GM21786 (cell line): Measurements from ENCODE around the gene ANTKMT.

Source experiments
- ATAC-seq: cut with Tn5 transposase; IDR thresholded peaks from one replicate; pipeline ENCODE4 v1.9.1; 2021; ENCODE audit not compliant: unreplicated experiment

The ANTKMT gene

DNA sequence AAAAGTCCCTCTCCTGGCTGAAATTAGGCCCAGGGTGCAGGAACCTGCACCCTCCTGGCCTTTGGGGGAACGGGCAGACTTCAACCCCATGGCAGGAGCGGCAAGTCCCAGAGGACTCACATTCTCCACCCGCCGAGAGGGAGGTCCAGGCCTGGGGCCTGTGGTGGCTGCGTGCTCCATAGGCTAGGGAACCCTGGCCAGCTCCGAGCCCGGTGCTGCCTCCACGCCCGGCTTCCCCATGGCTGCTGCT is 5.2 kb downstream of the ANTKMT start:
- ATAC-seq: no peak

GRCh38 chr16:726438-727290 is 5.7 kb downstream of the ANTKMT start, which contains the start of the genes CCDC78 and HAGHL:
TSS of gene CCDC78 (minus strand) at chr16:726443. CDS start at chr16:726367, 76 bp downstream.
TSS of gene HAGHL (plus strand) at chr16:727106. CDS start at chr16:727510, 404 bp downstream.
- no peak for ATAC-seq

DNA sequence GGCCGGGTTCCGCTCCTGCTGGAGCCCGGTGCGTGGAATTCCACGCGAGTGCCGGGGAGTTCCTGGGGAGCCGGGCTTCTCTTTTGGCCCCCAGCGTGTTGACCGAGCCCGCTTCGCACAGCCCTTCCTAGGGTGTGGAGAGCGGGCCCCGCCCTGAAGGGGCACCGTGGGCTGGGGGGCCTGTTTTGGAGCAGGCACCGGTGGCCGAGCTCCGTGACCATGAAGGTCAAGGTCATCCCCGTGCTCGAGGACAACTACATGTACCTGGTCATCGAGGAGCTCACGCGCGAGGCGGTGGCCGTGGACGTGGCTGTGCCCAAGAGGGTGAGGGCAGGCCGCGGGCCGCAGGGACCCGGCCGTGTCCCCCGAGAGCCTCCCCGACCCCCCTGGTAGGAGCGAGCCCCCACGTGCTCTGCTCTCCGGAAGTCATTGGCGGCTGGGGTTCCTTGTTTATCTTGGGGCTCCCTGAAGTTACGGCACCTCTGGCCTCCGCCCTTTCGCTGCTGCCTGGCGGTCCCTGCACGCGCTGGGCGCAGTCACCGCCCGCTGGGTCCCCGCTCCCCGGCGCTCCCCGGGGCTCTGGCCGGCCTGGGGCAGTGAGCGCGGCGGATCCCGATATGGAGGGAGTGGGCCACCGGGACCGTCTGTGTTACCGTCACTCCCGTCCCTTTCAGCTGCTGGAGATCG is 6.5 kb downstream of the ANTKMT start:
- no peak for ATAC-seq

- ATAC-seq: peak; percentile 33
These were observed 7.4 kb downstream of the ANTKMT start for GRCh38 chr16:728131-728889.

GRCh38 chr16:728890-729744 is 8.2 kb downstream of the ANTKMT start:
- ATAC-seq: no peak

- ATAC-seq: no peak
These were observed 9.1 kb downstream of the ANTKMT start for GRCh38 chr16:729768-730665.

DNA sequence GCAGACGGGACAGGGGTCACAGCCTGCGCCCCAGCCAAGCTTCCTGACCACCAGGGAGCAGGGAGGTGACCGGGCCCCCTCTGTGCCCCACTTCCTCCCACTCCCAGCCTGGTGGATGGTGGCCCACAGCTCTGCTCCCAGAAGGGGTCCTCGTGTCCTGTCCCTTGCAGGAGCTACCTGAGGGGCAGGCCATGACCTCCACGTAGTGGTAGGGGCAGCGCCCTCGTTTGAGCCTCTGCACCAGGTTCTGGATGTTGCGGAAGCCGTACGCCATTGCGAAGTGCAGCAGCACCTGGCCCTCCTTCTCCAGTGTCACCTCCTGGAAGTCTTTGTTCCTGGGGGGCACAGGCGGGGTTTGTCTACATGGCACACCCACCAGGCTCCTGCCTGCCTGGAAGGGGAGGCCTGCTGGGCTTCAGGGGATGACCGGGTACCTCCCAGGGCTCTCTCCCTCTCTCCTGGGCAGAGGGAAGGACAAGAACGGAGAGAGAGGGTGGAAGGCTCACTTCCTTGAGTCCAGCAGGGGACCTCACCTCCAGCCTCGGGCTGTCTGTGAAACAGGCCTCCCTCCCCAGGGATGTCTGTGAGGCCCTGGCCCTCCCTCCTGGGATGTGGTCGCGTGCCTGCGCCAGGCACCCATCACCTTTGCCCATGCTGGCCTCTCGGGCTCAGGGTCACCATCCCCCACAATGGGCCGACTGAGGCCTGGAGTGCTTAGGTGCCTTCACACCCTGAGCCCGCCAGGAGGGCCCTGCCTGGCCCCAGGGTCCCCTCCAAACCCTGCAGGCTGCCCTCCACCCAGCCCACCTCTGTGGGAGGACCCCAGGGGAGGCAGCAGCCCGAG is 9.9 kb downstream of the ANTKMT start:
- no peak for ATAC-seq

DNA sequence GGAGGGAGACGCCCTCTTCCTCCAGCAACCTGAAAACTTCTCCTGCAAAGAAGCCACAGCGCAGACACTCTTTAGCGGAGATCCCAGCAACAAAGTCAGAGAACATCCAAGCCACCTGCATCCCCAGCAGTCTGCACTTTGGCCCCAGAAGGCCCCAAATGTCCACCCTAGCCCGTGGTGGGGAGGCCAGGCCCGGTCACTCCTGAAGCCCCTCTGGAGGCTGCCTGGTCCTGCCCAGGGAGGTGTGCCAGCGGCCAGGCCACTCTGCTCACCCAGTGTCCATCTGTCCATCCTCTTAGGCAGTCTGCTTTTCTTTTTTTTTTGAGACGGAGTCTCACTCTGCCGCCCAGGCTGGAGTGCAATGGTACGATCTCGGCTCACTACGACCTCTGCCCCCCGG is 11.4 kb downstream of the ANTKMT start:
- no peak for ATAC-seq

DNA sequence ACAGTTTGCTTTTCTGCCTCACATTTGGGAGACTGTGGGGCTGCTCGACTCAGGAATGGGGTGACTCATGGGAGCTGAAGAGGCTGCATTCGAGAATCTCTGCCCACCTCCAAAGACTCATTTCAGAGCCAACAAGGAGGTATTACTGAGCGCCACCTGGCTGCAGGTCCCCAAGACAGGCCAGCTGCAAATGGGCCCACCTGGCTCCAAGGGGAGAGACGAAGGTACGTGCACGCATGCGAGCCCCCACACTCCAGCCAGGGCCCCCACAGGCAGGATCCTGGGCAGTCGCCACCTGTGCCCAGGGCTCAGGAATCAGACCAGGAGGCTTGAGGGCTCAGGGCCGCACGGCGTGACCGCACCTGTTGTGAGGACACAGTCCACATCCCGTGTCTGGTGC is 12.0 kb downstream of the ANTKMT start:
- ATAC-seq: no peak

DNA sequence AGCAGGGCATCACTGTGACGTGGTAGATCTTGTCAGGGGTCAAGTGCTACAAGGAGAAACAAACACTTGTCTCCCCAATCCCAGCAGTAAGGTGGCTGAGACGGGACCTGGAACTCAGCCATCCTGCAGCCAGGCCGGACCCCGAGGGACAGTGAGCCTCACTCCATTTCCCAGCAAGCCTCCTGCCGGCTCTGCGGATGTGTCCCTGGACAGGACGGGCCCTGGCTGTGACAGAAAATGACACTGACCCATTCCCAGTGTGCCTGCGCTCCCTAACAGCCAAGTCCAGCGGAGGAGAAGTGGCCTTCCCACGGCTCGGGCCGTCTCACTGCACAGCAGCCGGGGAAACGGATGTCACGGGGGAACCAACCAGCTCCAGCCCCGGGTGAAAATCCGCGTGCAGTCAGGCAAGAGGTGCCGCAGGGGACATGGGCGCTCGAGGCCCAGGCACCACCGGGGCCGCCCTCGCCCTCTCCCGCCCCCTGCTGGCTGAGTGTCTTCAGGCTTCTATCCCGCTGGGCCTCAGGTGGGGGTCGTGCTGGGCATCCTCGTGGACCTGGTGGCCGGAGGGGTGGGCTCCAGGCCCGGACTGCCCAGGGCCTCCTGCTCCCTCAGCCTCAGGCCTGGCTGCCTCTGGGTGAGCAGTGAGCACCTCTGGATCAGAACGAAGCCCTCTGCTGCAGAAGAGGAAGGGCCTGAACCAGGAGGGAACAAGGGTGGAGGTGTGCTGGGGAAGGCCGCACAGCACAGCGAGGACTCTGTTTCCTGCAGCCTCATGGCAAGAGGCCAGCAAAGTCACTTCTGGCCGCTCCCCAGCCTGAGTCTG is 12.6 kb downstream of the ANTKMT start:
- no peak for ATAC-seq

DNA sequence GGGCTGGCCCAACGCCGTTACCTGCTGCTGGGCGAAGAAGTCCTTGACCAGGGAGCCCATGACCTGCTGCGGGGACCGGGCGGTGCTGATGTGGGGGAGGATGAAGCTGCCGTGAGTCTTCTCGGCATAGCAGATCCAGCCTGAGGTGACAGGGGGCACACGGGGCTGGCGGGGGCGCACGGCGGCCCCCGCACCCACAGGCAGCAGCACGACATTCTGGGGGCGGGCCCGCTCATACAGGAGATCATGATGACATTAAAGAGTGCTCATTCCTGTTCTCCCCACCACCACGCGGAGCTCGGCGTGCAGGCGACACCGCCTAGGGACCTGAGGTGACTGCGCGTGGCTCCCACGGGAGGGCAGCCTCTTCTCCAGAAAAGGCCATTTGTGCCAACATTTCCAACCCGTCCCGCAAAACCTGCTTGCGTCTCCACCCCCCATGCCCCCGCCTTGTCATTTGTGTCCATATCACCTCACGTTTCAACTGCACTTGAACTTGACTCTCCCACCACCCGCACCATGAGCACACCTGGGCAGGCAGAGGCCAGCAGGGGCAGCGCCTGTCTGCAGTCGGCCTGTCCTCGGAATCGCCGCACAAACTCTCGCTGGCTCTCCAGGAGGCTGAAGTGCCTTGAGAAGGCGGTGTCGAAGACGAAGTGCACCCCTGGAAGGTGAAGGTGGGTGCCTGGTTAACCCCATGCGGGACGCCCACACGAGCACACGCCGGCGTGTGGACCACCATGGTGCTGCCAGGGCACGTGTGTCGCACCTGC is 13.4 kb downstream of the ANTKMT start:
- ATAC-seq: no peak

DNA sequence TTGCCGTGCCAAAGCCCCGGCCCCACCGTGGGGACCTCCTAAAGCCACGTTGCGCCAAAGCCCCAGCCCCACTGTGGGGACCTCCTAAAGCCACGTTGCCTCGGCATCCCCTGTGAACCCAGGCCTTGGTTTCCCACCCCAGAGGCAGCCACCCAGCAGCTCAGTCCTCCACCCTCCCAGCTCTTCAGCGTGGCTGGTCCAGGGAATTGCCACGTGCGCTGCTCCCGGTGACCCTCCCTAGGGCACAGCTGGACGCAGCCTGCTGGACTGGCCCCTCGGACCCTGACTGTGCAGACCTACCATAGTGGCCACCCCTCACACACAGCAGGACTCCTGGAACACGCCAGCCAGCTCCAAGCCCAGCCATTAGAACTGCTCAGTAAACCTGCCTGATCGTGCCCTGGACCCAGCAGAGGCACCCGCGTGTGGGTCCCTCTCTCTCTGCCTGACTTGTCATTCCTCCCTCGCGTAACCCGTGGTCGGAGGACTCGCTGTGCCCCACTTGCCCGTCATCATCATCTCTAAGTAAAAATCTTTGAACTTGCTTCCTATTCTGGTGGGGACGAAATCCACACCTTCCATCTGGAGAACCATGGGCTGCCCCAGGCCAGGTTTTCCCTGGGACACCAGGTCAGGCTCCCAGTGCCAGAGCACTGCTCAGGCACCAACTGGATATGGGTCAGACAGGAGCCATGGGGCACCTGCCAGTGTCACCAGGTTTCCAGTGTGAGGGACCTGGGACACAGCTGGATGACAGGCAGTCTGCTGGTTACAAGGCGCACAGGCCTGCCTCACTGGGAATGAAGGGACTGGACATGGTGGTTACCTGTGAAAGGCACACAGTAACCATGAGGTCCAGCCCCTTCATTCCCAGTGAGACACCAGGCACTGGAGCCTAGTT is 14.3 kb downstream of the ANTKMT start:
- no peak for ATAC-seq

DNA sequence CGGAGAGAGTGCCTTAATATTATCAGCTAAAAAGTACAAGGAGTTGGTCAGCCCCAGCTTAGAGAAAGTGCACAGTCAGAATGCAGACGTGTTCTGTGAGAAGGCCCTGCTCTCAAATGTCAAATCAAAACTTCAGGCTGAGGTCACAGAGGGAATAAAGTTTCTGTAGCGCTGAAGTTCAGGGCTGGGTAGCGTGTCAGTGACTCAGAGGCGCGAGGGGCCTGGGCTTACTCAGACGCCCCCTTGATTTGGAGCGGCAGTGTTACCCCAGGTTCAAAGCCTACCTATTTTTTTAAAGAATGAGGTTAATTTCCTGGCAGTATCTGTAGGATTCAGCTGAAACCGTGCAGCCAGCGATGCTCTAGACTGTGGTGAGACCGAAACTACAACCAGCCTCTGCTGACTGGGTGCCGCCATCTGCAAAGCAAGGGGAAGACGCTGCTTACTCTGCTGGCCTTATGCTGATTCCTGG is 15.1 kb downstream of the ANTKMT start:
- ATAC-seq: no peak

DNA sequence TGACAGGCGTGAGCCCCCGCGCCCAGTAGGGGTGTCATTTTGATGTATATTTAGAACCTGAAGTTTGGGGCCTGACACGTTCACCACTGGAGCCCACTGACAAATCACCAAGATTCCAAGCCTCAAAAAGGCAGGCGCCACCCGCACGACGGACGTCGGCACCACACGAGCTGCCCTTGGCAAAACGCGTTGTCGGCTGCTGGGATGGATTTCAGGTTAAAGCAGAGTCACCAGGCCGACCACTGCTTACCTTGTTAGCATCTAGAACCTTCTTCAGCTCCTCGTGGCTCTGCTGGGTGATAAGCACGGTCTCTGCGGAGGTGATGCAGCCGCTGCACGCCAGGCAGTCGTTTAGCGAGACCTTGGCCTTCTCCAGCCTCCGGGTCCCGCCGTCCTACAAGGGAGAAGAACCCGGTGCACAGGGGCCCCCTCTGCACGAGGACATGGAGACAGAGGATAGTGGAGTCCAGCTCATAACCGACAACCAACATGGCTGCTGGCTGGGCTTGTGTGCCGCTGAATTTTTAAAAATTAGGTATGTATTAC is 16.1 kb downstream of the ANTKMT start:
- no peak for ATAC-seq

- ATAC-seq: no peak
These were observed 18.9 kb downstream of the ANTKMT start for GRCh38 chr16:739560-740458.
